Chondrocyte (in vitro differentiated cells): ENCODE results near the gene ABHD5. TPM values are rescaled to one million over a fixed set of nuclear protein-coding genes. Genes with fewer than 3 reads are reported as not detected.

Experiments
- DNase-seq: peaks from one replicate; pipeline ENCODE4 v3.0.0; 2021; ENCODE audit warnings: mixed read lengths, low spot score
- H3K27ac Mint-ChIP-seq: one replicate; pipeline ENCODE4 v1.8.0; 2021; ENCODE audit warnings: mild to moderate bottlenecking, moderate library complexity, mixed read lengths; ENCODE audit not compliant: unreplicated experiment
- H3K27me3 Mint-ChIP-seq: 2 replicates; pipeline ENCODE4 v1.8.0; 2021; ENCODE audit warnings: low read depth, mixed read lengths
- H3K36me3 Mint-ChIP-seq: 2 replicates; pipeline ENCODE4 v1.8.0; 2021; ENCODE audit warnings: low read depth, mixed read lengths
- H3K4me1 Mint-ChIP-seq: 2 replicates; pipeline ENCODE4 v1.8.0; 2021; ENCODE audit warnings: low read depth, mild to moderate bottlenecking, mixed read lengths
- H3K4me3 Mint-ChIP-seq: one replicate; pipeline ENCODE4 v1.8.0; 2021; ENCODE audit warnings: mild to moderate bottlenecking, moderate library complexity, mixed read lengths; ENCODE audit not compliant: unreplicated experiment
- H3K9me3 Mint-ChIP-seq: 2 replicates; pipeline ENCODE4 v1.8.0; 2021; ENCODE audit warnings: low read depth, mixed read lengths
- CTCF ChIP-seq: fragments of 200-600 bp; sonication (generic); IDR thresholded peaks from 2 replicates; pipeline ENCODE4 v1.5.0; 2021; ENCODE audit warnings: antibody characterized with exemption, mild to moderate bottlenecking, moderate library complexity
- total RNA-seq: library from RNA; stranded (reverse); gene quantifications from 3 replicates; pipeline ENCODE4 v1.2.1, GENCODE V29; 2021

The ABHD5 gene
- total RNA-seq, 1 donor from 2014 or later = 12.7 TPM

- H3K27ac Mint-ChIP-seq = no peak overlapping the region
- no peak for TF ChIP-seq CTCF
- H3K4me1 Mint-ChIP-seq = peaks cover 4% of the 10 kb centered on the region
- H3K27me3 Mint-ChIP-seq = no peaks in the 10 kb centered on the region
- peaks cover 9% of the 10 kb centered on the region for H3K9me3 Mint-ChIP-seq
- peaks cover 6% of the 10 kb centered on the region for H3K36me3 Mint-ChIP-seq
- no peak overlapping the region for H3K4me3 Mint-ChIP-seq
- no peak for DNase-seq
Measured at GRCh38 chr3:43684944-43685343, 5.8 kb upstream of the ABHD5 start.

- no peak overlapping the region for H3K27ac Mint-ChIP-seq
- H3K27me3 Mint-ChIP-seq = no peaks in the 10 kb centered on the region
- H3K9me3 Mint-ChIP-seq = peaks cover 5% of the 10 kb centered on the region
- no peak overlapping the region for H3K4me3 Mint-ChIP-seq
- peaks cover 10% of the 10 kb centered on the region for H3K4me1 Mint-ChIP-seq
- peaks cover 3% of the 10 kb centered on the region for H3K36me3 Mint-ChIP-seq
- no peak for TF ChIP-seq CTCF
- DNase-seq = no peak
Measured at GRCh38 chr3:43685921-43686320, 4.8 kb upstream of the ABHD5 start.

GRCh38 chr3:43686333-43686699 is 4.4 kb upstream of the ABHD5 start:
- Mint-ChIP-seq H3K27me3 (no peaks in the 10 kb centered on the region), H3K9me3 (peaks cover 5% of the 10 kb centered on the region), H3K27ac (no peak overlapping the region), H3K4me1 (peaks cover 10% of the 10 kb centered on the region), H3K36me3 (peaks cover 3% of the 10 kb centered on the region), H3K4me3 (no peak overlapping the region)
- TF ChIP-seq CTCF = no peak
- DNase-seq = no peak

- H3K27me3 Mint-ChIP-seq = no peaks in the 10 kb centered on the region
- no peak overlapping the region for H3K27ac Mint-ChIP-seq
Measured at GRCh38 chr3:43686700-43687498, 3.8 kb upstream of the ABHD5 start.

GRCh38 chr3:43687499-43687811 is 3.3 kb upstream of the ABHD5 start:
- H3K9me3 Mint-ChIP-seq = peaks cover 5% of the 10 kb centered on the region
- H3K27me3 Mint-ChIP-seq = no peaks in the 10 kb centered on the region
- no peak overlapping the region for H3K4me3 Mint-ChIP-seq
- TF ChIP-seq CTCF = no peak
- H3K4me1 Mint-ChIP-seq = peaks cover 19% of the 10 kb centered on the region
- H3K36me3 Mint-ChIP-seq = peaks cover 3% of the 10 kb centered on the region
- no peak overlapping the region for H3K27ac Mint-ChIP-seq
- no peak for DNase-seq

More at GRCh38 chr3:43686700-43687498, 3.8 kb upstream of the ABHD5 start:
- TF ChIP-seq CTCF = no peak
- no peak overlapping the region for H3K4me3 Mint-ChIP-seq
- H3K9me3 Mint-ChIP-seq = peaks cover 5% of the 10 kb centered on the region
- H3K4me1 Mint-ChIP-seq = peaks cover 15% of the 10 kb centered on the region
- DNase-seq = no peak
- H3K36me3 Mint-ChIP-seq = peaks cover 3% of the 10 kb centered on the region
